Thoracic aorta (tissue), 2 donors: ENCODE results near the gene PSMB4. TPM values are rescaled to one million over a fixed set of nuclear protein-coding genes. Genes with fewer than 3 reads are reported as not detected.
"Not testable (repeated sequence)": the region's sequence is repeated elsewhere in the genome, so short reads cannot be mapped to it uniquely, and the experiment has no call there.

ENCODE experiments used
- ATAC-seq: fragments of 150-250 bp; one replicate; pipeline ENCODE4 v1.8.0; 2017; ENCODE audit warnings: low read depth; ENCODE audit not compliant: insufficient number of reproducible peaks, low FRiP score
- DNase-seq: peaks from one replicate; pipeline ENCODE4 v3.0.0-alpha.2; 2020; ENCODE audit warnings: low spot score
- H3K27ac ChIP-seq, 2 donors: fragments of 200-600 bp; sonication (generic); 1 replicate in 1 of 2; 2 replicates in 1 of 2; pipeline ENCODE4 v1.5.1; 2016; ENCODE audit warnings: mild to moderate bottlenecking in 2 of 2, moderate library complexity in 2 of 2
- H3K27me3 ChIP-seq: fragments of 200-600 bp; sonication (generic); replicated peaks from 2 replicates; pipeline ENCODE4 v1.6.0; 2016; ENCODE audit warnings: mild to moderate bottlenecking; ENCODE audit not compliant: insufficient read depth
- H3K36me3 ChIP-seq: fragments of 200-600 bp; sonication (generic); one replicate; pipeline ENCODE4 v1.5.1; 2016
- H3K4me1 ChIP-seq, 2 donors: fragments of 200-600 bp; sonication (generic); 1 replicate in 1 of 2; 2 replicates in 1 of 2; pipeline versions ENCODE4 v1.5.1 to v1.6.0; 2016; ENCODE audit warnings: low read depth in 2 of 2, mild to moderate bottlenecking in 1 of 2; ENCODE audit not compliant: control insufficient read depth in 1 of 2
- H3K4me3 ChIP-seq: fragments of 200-600 bp; sonication (generic); 2 replicates; pipeline ENCODE4 v1.5.1; 2016; ENCODE audit warnings: mild to moderate bottlenecking
- H3K9me3 ChIP-seq: fragments of 200-600 bp; sonication (generic); 2 replicates; pipeline ENCODE4 v1.5.1; 2016
- total RNA-seq, 2 donors: library from RNA; depleted of rRNA; stranded (reverse); fragments of >200 nt; gene quantifications; one replicate each; pipeline versions ENCODE4 v1.1.0 to v1.2.3, GENCODE V29; 2016
- TF ChIP-seq, protein P1 (sequence below): fragments of 200-600 bp; sonication (generic); IDR thresholded peaks from one replicate; pipeline ENCODE4 v1.5.1; 2019; ENCODE audit warnings: antibody characterized with exemption

The PSMB4 gene
- total RNA-seq, 2 donors from 2014 or later, result 168 to 209 TPM

- Histone ChIP-seq H3K9me3 (no peaks in the 10 kb centered on the region), H3K27me3 (no peaks in the 10 kb centered on the region), H3K4me1 (peaks cover 27 to 43% of the 10 kb centered on the region in 2 donors), H3K4me3 (no peak overlapping the region), H3K27ac (no peak overlapping the region), H3K36me3 (peaks cover 12% of the 10 kb centered on the region)
- DNase-seq, result no peak
- TF ChIP-seq, protein P1, sequence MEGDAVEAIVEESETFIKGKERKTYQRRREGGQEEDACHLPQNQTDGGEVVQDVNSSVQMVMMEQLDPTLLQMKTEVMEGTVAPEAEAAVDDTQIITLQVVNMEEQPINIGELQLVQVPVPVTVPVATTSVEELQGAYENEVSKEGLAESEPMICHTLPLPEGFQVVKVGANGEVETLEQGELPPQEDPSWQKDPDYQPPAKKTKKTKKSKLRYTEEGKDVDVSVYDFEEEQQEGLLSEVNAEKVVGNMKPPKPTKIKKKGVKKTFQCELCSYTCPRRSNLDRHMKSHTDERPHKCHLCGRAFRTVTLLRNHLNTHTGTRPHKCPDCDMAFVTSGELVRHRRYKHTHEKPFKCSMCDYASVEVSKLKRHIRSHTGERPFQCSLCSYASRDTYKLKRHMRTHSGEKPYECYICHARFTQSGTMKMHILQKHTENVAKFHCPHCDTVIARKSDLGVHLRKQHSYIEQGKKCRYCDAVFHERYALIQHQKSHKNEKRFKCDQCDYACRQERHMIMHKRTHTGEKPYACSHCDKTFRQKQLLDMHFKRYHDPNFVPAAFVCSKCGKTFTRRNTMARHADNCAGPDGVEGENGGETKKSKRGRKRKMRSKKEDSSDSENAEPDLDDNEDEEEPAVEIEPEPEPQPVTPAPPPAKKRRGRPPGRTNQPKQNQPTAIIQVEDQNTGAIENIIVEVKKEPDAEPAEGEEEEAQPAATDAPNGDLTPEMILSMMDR, result no peak
- ATAC-seq, result no peak
Measured at GRCh38 chr1:151373196-151373595, 26.2 kb upstream of the PSMB4 start.

- no peak for ATAC-seq
Measured at GRCh38 chr1:151377150-151377884, 22.1 kb upstream of the PSMB4 start.

GRCh38 chr1:151384584-151384983 lies 14.8 kb upstream of the PSMB4 start:
- no peaks in the 10 kb centered on the region for H3K36me3 ChIP-seq
- DNase-seq (no peak), ATAC-seq (no peak)
- H3K4me1 ChIP-seq, result no peaks in the 10 kb centered on the region
- no peak overlapping the region for H3K27ac ChIP-seq
- TF ChIP-seq, protein P1, result no peak
- H3K4me3 ChIP-seq, result no peak overlapping the region
- H3K9me3 ChIP-seq, result no peaks in the 10 kb centered on the region
- H3K27me3 ChIP-seq, result no peaks in the 10 kb centered on the region

More at GRCh38 chr1:151377150-151377884, 22.1 kb upstream of the PSMB4 start:
- H3K27me3 ChIP-seq, result no peaks in the 10 kb centered on the region
- H3K9me3 ChIP-seq, result no peaks in the 10 kb centered on the region
- no peaks in the 10 kb centered on the region for H3K36me3 ChIP-seq
- no peak overlapping the region for H3K27ac ChIP-seq
- DNase-seq, result no peak
- TF ChIP-seq, protein P1, result no peak
- no peak overlapping the region for H3K4me3 ChIP-seq
- H3K4me1 ChIP-seq, result peaks cover 4 to 11% of the 10 kb centered on the region in 2 donors

DNA sequence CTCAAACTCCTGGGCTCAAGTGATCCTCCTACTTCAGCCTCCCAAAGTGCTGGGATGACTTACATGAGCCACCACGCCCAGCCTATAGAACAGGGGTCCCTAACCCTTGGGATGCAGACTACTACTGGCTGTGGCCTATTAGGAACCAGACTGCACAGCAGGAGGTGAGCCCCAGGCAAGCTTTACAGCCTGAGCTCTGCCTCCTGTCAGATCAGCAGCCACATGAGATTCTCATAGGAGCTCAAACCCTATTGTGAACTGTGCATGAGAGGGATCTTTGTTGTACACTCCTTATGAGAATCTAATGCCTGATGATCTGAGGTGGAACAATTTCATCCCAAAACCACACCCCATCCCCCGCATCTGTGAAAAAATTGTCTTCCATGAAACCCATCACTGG lies 13.4 kb upstream of the PSMB4 start:
- Histone ChIP-seq H3K9me3 (no peaks in the 10 kb centered on the region), H3K4me3 (no peak overlapping the region), H3K27ac (no peak overlapping the region), H3K36me3 (no peaks in the 10 kb centered on the region), H3K4me1 (no peaks in the 10 kb centered on the region), H3K27me3 (no peaks in the 10 kb centered on the region)
- DNase-seq (no peak), ATAC-seq (no peak)
- TF ChIP-seq, protein P1, result no peak

DNA sequence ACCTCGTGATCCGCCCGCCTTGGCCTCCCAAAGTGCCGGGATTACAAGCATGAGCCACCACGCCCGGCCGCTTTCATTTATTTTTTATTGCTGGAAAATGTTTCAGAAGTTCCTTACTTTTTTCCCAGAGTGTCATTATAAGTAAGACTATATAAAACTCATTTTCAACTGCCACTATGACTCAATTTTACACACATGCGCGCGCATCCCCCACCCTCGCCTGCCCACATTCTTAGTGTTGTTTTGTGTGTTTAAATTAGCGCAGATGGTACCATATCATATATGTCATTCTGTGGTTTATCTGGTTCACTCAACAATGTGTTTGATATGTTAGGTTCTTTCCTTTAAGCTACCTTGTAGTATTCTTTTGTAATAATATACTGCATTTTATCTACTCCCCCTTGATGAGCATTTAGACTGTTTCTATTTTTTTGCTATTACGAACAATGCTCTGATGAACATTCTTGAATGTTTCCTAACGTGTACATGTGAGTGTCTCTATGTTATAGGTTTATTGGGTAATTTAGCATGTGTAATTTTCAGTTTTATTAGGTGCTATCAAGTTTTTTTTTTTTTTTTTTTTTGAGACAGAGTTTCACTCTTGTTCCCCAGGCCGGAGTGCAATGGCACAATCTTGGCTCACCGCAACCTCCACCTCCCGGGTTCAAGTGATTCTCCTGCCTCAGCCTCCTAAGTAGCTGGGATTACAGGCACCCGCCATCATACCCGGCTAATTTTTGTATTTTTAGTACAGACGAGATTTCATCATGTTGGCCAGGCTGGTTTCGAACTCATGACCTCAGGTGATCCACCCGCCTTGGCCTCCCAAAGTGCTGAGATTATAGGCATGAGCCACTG lies 8.9 kb upstream of the PSMB4 start:
- not testable (repeated sequence) for H3K27me3 ChIP-seq, DNase-seq, H3K36me3 ChIP-seq, H3K4me1 ChIP-seq, H3K9me3 ChIP-seq, ATAC-seq, H3K4me3 ChIP-seq, H3K27ac ChIP-seq
